Peyer's patch (tissue), 4 donors: Measurements from ENCODE around the gene MYH10.

Source experiments
- POLR2A ChIP-seq, 2 donors: fragments of 450-650 bp; IDR thresholded peaks; one replicate each; pipeline ENCODE4 v1.5.1; 2017; ENCODE audit warnings: antibody characterized with exemption in 2 of 2, mild to moderate bottlenecking in 2 of 2, moderate library complexity in 2 of 2
- TF ChIP-seq, protein P1 (sequence below), 6 experiments: fragments of 450-650 bp in 4 of 6; fragments of 200-600 bp in 2 of 6; sonication (generic) in 1 of 6; IDR thresholded peaks; one replicate each; pipeline ENCODE4 v1.5.1; 2017 to 2019; ENCODE audit warnings: antibody characterized with exemption in 6 of 6, mild to moderate bottlenecking in 3 of 6, moderate library complexity in 1 of 6

DNA sequence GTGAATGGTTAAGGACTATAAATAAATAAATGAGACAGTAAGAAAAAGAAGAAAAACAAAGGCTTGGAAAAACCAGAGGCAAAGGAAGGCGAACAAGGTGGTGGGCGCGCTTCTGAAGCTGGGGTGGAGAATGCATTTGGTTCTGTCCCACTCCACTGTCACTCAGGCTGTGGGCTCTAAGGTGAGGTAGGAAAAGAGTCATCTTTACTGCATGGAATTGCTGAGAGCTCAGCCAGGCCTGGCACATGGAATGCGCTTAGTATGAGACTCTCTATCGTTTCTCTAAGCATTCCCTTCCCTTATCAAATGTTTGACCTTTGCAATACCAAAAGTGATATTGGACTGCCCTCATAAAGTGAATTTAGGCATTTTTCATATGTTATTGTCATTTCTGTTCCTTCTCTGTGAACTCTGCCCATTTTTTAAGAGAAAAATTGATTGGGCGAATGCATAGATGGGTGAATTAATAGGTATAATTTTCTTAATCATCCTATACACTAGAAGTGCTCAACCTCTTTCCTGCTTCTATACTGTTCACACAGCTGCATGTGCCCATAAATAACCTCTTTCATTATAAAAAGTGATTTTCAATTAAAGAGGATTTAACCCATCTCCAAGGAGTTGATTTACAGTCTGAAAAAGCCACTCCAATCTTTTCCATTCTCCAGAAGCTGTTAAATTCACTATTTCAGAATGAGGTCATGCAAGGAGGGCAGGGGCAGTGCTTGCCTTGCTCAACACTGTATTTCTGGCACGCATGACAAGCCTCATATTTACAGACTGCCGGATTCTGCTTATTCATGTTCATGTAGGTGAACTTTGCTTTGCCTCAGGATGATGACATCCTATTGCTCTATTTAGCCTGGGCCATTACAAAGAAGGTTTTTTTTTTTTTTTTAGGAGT lies 87.7 kb downstream of the MYH10 start:
- TF ChIP-seq, protein P1, sequence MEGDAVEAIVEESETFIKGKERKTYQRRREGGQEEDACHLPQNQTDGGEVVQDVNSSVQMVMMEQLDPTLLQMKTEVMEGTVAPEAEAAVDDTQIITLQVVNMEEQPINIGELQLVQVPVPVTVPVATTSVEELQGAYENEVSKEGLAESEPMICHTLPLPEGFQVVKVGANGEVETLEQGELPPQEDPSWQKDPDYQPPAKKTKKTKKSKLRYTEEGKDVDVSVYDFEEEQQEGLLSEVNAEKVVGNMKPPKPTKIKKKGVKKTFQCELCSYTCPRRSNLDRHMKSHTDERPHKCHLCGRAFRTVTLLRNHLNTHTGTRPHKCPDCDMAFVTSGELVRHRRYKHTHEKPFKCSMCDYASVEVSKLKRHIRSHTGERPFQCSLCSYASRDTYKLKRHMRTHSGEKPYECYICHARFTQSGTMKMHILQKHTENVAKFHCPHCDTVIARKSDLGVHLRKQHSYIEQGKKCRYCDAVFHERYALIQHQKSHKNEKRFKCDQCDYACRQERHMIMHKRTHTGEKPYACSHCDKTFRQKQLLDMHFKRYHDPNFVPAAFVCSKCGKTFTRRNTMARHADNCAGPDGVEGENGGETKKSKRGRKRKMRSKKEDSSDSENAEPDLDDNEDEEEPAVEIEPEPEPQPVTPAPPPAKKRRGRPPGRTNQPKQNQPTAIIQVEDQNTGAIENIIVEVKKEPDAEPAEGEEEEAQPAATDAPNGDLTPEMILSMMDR (IDR thresholded peaks at IDR 0.05) = no peak
- no peak for TF ChIP-seq POLR2A (IDR thresholded peaks at IDR 0.05)
